Central memory CD8-positive, alpha-beta T cell (primary cell): ENCODE measurements around the gene KAT2B.

Source experiments
- ATAC-seq: fragments of 150-1000 bp; cut with Tn5 transposase; replicated peaks from 2 replicates; pipeline ENCODE4 v1.10.0; 2022; ENCODE audit warnings: mild to moderate bottlenecking, moderate FRiP score, moderate number of reproducible peaks; ENCODE audit not compliant: poor library complexity, severe bottlenecking; ENCODE audit errors: extremely low read depth
- DNase-seq, 2 donors: peaks; one replicate each; pipeline ENCODE4 v3.0.0; 2021; ENCODE audit warnings: low spot score in 2 of 2
- H3K27ac Mint-ChIP-seq: one replicate; pipeline ENCODE4 v1.8.0; 2022; ENCODE audit warnings: low read depth, mild to moderate bottlenecking, moderate library complexity, mixed read lengths
- H3K27me3 Mint-ChIP-seq: one replicate; pipeline ENCODE4 v1.8.0; 2022; ENCODE audit warnings: mixed read lengths
- H3K36me3 Mint-ChIP-seq: one replicate; pipeline ENCODE4 v1.8.0; 2022; ENCODE audit warnings: mild to moderate bottlenecking, moderate library complexity, mixed read lengths; ENCODE audit not compliant: insufficient read depth
- H3K4me1 Mint-ChIP-seq: one replicate; pipeline ENCODE4 v1.8.0; 2022; ENCODE audit warnings: mixed read lengths
- H3K4me3 Mint-ChIP-seq: one replicate; pipeline ENCODE4 v1.8.0; 2022; ENCODE audit warnings: mild to moderate bottlenecking, moderate library complexity, mixed read lengths
- H3K9me3 Mint-ChIP-seq: one replicate; pipeline ENCODE4 v1.8.0; 2022; ENCODE audit warnings: mixed read lengths

Gene KAT2B

GRCh38 chr3:20123131-20123652 is 82.9 kb downstream of the KAT2B start:
- ATAC-seq = no peak
- no peak for DNase-seq
- Mint-ChIP-seq H3K9me3 (no peaks in the 10 kb centered on the region), H3K27ac (peak overlapping the region; percentile 4), H3K36me3 (peaks cover 59% of the 10 kb centered on the region), H3K27me3 (no peaks in the 10 kb centered on the region), H3K4me3 (no peak overlapping the region), H3K4me1 (no peaks in the 10 kb centered on the region)

- no peak overlapping the region for H3K4me3 Mint-ChIP-seq
Observed at GRCh38 chr3:20125289-20125688, 85.0 kb downstream of the KAT2B start.

GRCh38 chr3:20125897-20126296 is 85.7 kb downstream of the KAT2B start:
- Mint-ChIP-seq H3K4me3 (no peak overlapping the region), H3K27ac (peak overlapping the region; percentile 14), H3K27me3 (no peaks in the 10 kb centered on the region), H3K4me1 (peaks cover 5% of the 10 kb centered on the region), H3K36me3 (peaks cover 60% of the 10 kb centered on the region), H3K9me3 (no peaks in the 10 kb centered on the region)
- no peak for DNase-seq
- ATAC-seq = peak; percentile 49

More at GRCh38 chr3:20125289-20125688, 85.0 kb downstream of the KAT2B start:
- DNase-seq (no peak), ATAC-seq (no peak)
- H3K27me3 Mint-ChIP-seq = no peaks in the 10 kb centered on the region
- no peaks in the 10 kb centered on the region for H3K9me3 Mint-ChIP-seq
- no peak overlapping the region for H3K27ac Mint-ChIP-seq
- peaks cover 59% of the 10 kb centered on the region for H3K36me3 Mint-ChIP-seq
- no peaks in the 10 kb centered on the region for H3K4me1 Mint-ChIP-seq

DNA sequence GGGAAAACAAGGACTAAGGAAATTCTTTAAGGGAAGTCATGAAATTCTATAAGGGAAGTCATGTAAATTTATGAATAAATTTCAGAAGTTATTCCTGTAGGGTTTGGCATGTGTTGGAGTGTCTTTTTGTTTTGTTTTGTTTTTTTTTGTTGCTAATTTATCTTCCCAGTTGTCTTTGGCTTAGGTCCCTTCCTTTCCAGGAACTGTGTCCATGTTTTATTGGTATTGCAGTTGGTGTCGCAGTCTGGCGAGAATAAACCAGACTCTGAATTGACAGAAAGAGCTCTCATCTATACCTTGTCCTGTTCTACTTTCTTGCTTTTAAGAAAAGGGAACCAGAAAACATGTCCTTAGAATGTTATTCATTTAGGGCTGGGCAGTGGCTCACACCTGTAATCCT is 88.1 kb downstream of the KAT2B start:
- Mint-ChIP-seq H3K27me3 (no peaks in the 10 kb centered on the region), H3K9me3 (no peaks in the 10 kb centered on the region), H3K27ac (no peak overlapping the region), H3K4me1 (peaks cover 5% of the 10 kb centered on the region), H3K4me3 (no peak overlapping the region), H3K36me3 (peaks cover 48% of the 10 kb centered on the region)
- DNase-seq (no peak), ATAC-seq (no peak)

DNA sequence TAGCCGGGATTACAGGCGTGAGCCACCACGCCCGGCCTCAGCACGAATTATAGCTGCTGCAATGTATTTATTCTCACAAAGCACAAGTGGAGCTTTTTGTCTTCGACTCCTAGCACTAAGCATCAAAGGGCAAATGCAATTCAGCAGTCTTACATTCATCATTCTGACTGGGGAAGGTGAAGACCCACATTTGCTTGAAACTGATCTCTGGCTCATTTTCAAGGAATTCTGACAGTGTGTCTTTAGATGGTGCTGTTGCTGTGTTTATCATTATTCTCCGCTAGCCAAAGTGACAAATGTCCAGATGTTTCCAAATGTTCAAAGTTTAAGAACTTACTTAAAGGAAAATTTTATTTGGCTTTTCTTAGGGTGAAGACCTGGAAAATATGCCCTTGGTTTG is 89.9 kb downstream of the KAT2B start:
- H3K27me3 Mint-ChIP-seq = no peaks in the 10 kb centered on the region
- no peak overlapping the region for H3K4me3 Mint-ChIP-seq
- H3K27ac Mint-ChIP-seq = peak overlapping the region; percentile 23
- peaks cover 41% of the 10 kb centered on the region for H3K36me3 Mint-ChIP-seq
- H3K4me1 Mint-ChIP-seq = peaks cover 5% of the 10 kb centered on the region
- ATAC-seq = no peak
- H3K9me3 Mint-ChIP-seq = no peaks in the 10 kb centered on the region
- no peak for DNase-seq

- no peak for DNase-seq
- Mint-ChIP-seq H3K4me1 (no peaks in the 10 kb centered on the region), H3K36me3 (peaks cover 20% of the 10 kb centered on the region)
Observed at GRCh38 chr3:20136231-20136630, 96.0 kb downstream of the KAT2B start.

GRCh38 chr3:20137647-20138046 is 97.4 kb downstream of the KAT2B start:
- no peak for DNase-seq
- H3K36me3 Mint-ChIP-seq = peaks cover 28% of the 10 kb centered on the region
- no peaks in the 10 kb centered on the region for H3K9me3 Mint-ChIP-seq
- ATAC-seq = no peak
- H3K27ac Mint-ChIP-seq = no peak overlapping the region
- no peaks in the 10 kb centered on the region for H3K27me3 Mint-ChIP-seq
- H3K4me3 Mint-ChIP-seq = no peak overlapping the region
- no peaks in the 10 kb centered on the region for H3K4me1 Mint-ChIP-seq

More at GRCh38 chr3:20136231-20136630, 96.0 kb downstream of the KAT2B start:
- Mint-ChIP-seq H3K9me3 (no peaks in the 10 kb centered on the region), H3K4me3 (no peak overlapping the region), H3K27ac (no peak overlapping the region), H3K27me3 (no peaks in the 10 kb centered on the region)
- ATAC-seq = no peak

DNA sequence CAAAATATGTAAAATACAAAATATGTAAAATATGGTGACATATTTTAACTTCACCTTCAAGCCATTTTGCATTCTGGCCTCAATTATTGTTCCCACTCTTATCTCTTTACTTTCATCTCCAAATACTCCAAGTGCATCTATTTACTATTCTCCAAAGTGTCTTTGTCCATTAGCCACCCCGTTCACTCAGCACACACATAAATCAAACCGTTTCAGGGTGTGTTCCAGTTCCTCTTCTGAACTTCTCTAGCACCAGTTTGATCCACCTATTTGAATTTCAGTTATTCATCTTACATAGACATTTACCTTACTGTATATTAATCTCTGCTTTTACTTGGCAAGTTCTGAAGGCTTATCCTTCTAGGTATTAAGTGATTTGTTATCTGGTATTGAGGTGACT is 100.6 kb downstream of the KAT2B start:
- no peak for ATAC-seq
- no peaks in the 10 kb centered on the region for H3K27me3 Mint-ChIP-seq
- no peaks in the 10 kb centered on the region for H3K9me3 Mint-ChIP-seq
- DNase-seq = no peak
- peak overlapping the region; percentile 15 for H3K27ac Mint-ChIP-seq
- H3K36me3 Mint-ChIP-seq = peaks cover 34% of the 10 kb centered on the region
- H3K4me1 Mint-ChIP-seq = no peaks in the 10 kb centered on the region
- H3K4me3 Mint-ChIP-seq = no peak overlapping the region

GRCh38 chr3:20141316-20141715 is 101.1 kb downstream of the KAT2B start:
- no peak for ATAC-seq
- Mint-ChIP-seq H3K27me3 (no peaks in the 10 kb centered on the region), H3K4me1 (no peaks in the 10 kb centered on the region), H3K36me3 (peaks cover 34% of the 10 kb centered on the region), H3K4me3 (no peak overlapping the region), H3K9me3 (no peaks in the 10 kb centered on the region), H3K27ac (peak overlapping the region; percentile 15)
- DNase-seq = no peak

DNA sequence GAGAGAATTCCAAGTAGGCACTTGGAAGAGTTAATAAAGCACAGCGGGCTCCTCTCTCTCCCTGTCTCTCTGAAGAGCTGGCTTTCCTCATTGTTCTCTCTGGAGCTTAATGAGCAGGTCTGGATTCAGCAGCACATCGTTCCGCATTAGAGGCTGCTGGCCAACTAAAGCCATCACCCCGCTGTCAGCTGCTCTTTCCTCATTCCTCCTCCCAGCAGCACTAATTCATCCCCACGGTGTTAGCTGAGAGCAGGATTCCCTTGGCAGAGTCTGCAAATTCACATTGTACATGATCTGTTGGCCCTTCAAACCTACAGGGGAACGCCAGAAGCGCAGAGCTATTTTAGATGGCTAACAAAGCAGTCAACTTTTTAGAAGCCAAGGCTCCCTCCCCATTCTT is 101.6 kb downstream of the KAT2B start:
- Mint-ChIP-seq H3K4me1 (no peaks in the 10 kb centered on the region), H3K27ac (peak overlapping the region; percentile 29), H3K27me3 (no peaks in the 10 kb centered on the region), H3K9me3 (no peaks in the 10 kb centered on the region), H3K4me3 (no peak overlapping the region), H3K36me3 (peaks cover 36% of the 10 kb centered on the region)
- ATAC-seq (no peak), DNase-seq (no peak)

DNA sequence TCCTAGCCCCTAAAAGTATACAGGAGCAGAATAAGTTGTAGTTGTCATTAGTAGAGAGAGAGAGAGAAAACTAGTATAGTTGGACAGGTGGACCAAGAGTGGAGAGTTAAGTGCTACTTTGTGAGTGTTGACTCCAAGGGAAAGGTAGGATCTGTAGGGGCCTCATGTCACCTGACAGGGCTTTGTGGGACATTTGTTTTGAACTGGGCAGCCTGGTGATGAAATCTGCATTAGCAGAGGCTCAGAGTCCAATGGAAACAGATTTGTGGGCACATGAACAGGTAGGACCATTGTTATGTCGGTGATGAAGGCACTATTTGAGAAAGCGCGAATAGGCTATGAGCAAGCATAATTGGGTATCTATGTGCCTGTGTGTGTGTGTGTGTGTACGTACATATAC is 102.3 kb downstream of the KAT2B start:
- no peak for ATAC-seq
- H3K36me3 Mint-ChIP-seq = peaks cover 32% of the 10 kb centered on the region

DNA sequence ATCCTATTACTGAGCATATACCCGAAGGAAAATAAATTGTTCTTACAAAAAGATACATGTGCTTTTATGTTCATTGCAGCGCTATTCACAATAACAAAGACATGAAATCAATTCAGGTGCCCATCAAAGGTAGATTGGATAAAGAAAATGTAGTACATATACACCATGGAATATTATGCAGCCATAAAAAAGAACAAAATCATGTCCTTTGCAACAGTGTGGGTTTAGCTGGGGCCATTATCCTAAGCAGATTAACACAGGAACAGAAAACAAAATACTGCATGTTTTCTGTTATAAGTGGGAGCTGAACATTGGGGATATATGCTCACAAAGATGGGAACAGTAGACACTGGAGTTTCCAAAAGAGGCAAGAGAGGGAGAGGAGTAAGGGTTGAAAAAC is 103.3 kb downstream of the KAT2B start:
- no peaks in the 10 kb centered on the region for H3K27me3 Mint-ChIP-seq
- H3K4me1 Mint-ChIP-seq = no peaks in the 10 kb centered on the region
- ATAC-seq (no peak), DNase-seq (no peak)
- peaks cover 40% of the 10 kb centered on the region for H3K36me3 Mint-ChIP-seq
- H3K9me3 Mint-ChIP-seq = no peaks in the 10 kb centered on the region
- H3K4me3 Mint-ChIP-seq = no peak overlapping the region
- H3K27ac Mint-ChIP-seq = no peak overlapping the region

More for the DNA sequence above, 102.3 kb downstream of the KAT2B start:
- DNase-seq = no peak
- H3K4me1 Mint-ChIP-seq = no peaks in the 10 kb centered on the region
- H3K27ac Mint-ChIP-seq = no peak overlapping the region
- H3K4me3 Mint-ChIP-seq = no peak overlapping the region
- no peaks in the 10 kb centered on the region for H3K9me3 Mint-ChIP-seq
- H3K27me3 Mint-ChIP-seq = no peaks in the 10 kb centered on the region

DNA sequence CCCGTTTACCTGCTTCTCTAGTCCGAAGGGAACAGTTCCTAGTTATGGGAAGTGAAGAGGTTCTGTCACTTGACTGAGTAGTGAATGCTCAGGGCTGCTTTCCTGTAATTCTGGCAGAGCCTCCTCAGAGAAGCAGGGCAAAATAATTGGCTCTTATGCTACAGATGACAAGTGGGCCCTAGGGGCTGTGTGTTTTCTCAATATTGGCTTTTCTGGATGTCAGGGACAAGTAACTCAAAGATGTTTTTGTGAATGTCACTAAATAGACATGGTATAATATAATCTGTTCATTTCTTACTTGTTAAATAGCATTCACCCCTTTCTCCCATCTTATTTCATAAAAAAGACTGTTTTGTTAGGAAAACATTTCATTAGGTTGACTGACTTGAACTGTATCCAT is 105.6 kb downstream of the KAT2B start:
- DNase-seq (no peak), ATAC-seq (no peak)
- Mint-ChIP-seq H3K4me3 (no peak overlapping the region), H3K9me3 (no peaks in the 10 kb centered on the region), H3K27ac (no peak overlapping the region), H3K36me3 (peaks cover 40% of the 10 kb centered on the region), H3K4me1 (no peaks in the 10 kb centered on the region), H3K27me3 (no peaks in the 10 kb centered on the region)

DNA sequence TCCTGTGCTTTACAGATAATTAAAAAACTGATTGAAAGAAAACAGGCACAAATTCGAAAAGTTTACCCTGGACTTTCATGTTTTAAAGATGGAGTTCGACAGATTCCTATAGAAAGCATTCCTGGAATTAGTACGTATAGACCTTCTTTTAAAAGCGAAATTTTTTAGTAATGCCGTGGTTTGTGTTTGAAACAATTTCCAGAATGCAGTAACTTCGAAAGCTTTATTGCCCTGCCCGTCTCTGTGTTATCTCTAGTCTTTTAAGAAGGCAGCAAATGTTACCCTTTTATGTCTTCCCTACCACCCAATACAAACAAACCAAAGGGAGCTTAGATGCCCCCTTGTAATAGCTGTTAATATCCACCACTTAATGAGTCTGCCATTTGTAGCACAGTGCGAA is 106.1 kb downstream of the KAT2B start:
- Mint-ChIP-seq H3K27me3 (no peaks in the 10 kb centered on the region), H3K36me3 (peaks cover 39% of the 10 kb centered on the region), H3K27ac (no peak overlapping the region), H3K4me1 (no peaks in the 10 kb centered on the region), H3K9me3 (no peaks in the 10 kb centered on the region), H3K4me3 (no peak overlapping the region)
- DNase-seq (no peak), ATAC-seq (no peak)
